ENCODE results near the gene BNIPL. TPM values are rescaled to one million over a fixed set of nuclear protein-coding genes. Genes with fewer than 3 reads are reported as not detected.

Gene BNIPL
- total RNA-seq, 1 experiment from 2014 or later, result 1.2 TPM

GRCh38 chr1:151056149-151056548, 19.8 kb downstream of the BNIPL start:
- Mint-ChIP-seq H3K9me3 (no peaks in the 10 kb centered on the region), H3K4me3 (peak overlapping the region in 1 of 2 experiments; percentile 98; a peak in 2 of 5 replicates), H3K27ac (peak overlapping the region in 1 of 3 experiments; percentile 23; a peak in 2 of 7 replicates), H3K27me3 (ENCODE audit: low read depth) (no peaks in the 10 kb centered on the region), H3K4me1 (peaks cover 27 to 31% of the 10 kb centered on the region in 2 experiments), H3K36me3 (ENCODE audit: insufficient read depth in 1 of 3, low read depth in 3 of 3) (peaks cover 23 to 69% (median 59%) of the 10 kb centered on the region in 3 experiments)
- Histone ChIP-seq H3K27ac (ENCODE audit: insufficient read length, low read depth, low read length) (no peak overlapping the region), H4K91ac (ENCODE audit: insufficient read length, low read depth, low read length) (no peak overlapping the region), H2BK5ac (ENCODE audit: insufficient read length, low read length) (no peak overlapping the region), H3K14ac (ENCODE audit: insufficient read depth, low read length) (no peak overlapping the region), H3K79me1 (ENCODE audit: insufficient read depth, low read depth, low read length, poor library complexity, severe bottlenecking) (peaks cover 12% of the 10 kb centered on the region), H2AFZ (ENCODE audit: low read length) (no peak overlapping the region), H2AK5ac (ENCODE audit: insufficient read length, low read length) (no peak overlapping the region), H2BK12ac (ENCODE audit: insufficient read length, low read depth, low read length) (no peak overlapping the region), H2BK15ac (ENCODE audit: low read depth, low read length) (no peak overlapping the region), H3K9ac (ENCODE audit: extremely low read depth, insufficient read length, low read length) (no peak overlapping the region), H3K4me2 (ENCODE audit: insufficient read depth, insufficient read length, low read length) (no peak overlapping the region), H3K56ac (ENCODE audit: insufficient read length, low read depth, low read length) (no peak overlapping the region), H3K9me3 (ENCODE audit: control insufficient read depth, low read depth, low read length) (no peaks in the 10 kb centered on the region), H3K4me1 (ENCODE audit: insufficient read depth, low read length) (peaks cover 7% of the 10 kb centered on the region; the same call in 1 of the 2 replicates), H3K27me3 (ENCODE audit: insufficient read depth, low read length) (no peaks in the 10 kb centered on the region), H3K18ac (ENCODE audit: insufficient read length, low read depth, low read length) (no peak overlapping the region), H3K4ac (ENCODE audit: low read depth, low read length) (no peak overlapping the region), H3K23ac (ENCODE audit: insufficient read length, low read depth, low read length) (no peak overlapping the region), H3T11ph (ENCODE audit: low read length) (no peak overlapping the region), H2BK20ac (ENCODE audit: low read depth, low read length, poor library complexity, severe bottlenecking) (no peak overlapping the region), H4K5ac (ENCODE audit: insufficient read length, low read depth, low read length) (no peak overlapping the region), H3K23me2 (ENCODE audit: insufficient read length, low read depth, low read length, poor library complexity, severe bottlenecking) (peaks cover 22% of the 10 kb centered on the region), H3K79me2 (ENCODE audit: insufficient read depth, low read length) (peaks cover 18% of the 10 kb centered on the region; the same call in 1 of the 2 replicates), H4K20me1 (ENCODE audit: control insufficient read depth, insufficient read depth, insufficient read length) (no peaks in the 10 kb centered on the region), H2BK120ac (ENCODE audit: low read depth, low read length, poor library complexity, severe bottlenecking) (no peak overlapping the region), H4K8ac (replicated peaks; ENCODE audit: insufficient read length, low read depth, low read length) (no peak overlapping the region)
- no peak for TF ChIP-seq CTCF (conservative IDR thresholded peaks at IDR 0.05)
- DNase-seq, result no peak
- no CpG with 5 or more reads among the region's 2 CpGs for WGBS (ENCODE audit: extremely low coverage, insufficient read length, low lambda C conversion rate)

Measured in H9 (cell line).